Vagina (tissue), 2 donors: ENCODE data around the gene PLCL1.

Experiments used
- POLR2A ChIP-seq, 2 donors: fragments of 450-650 bp; IDR thresholded peaks; one replicate each; pipeline ENCODE4 v1.6.1; 2017; ENCODE audit warnings: antibody characterized with exemption in 2 of 2, mild to moderate bottlenecking in 2 of 2, moderate library complexity in 2 of 2
- POLR2AphosphoS5 ChIP-seq, 2 donors: sonication (generic); formaldehyde crosslinking; IDR thresholded peaks; one replicate each; pipeline ENCODE4 v1.9.0; 2017; ENCODE audit warnings: antibody characterized with exemption in 2 of 2, mild to moderate bottlenecking in 2 of 2, low read depth in 1 of 2; ENCODE audit not compliant: insufficient read depth in 1 of 2
- TF ChIP-seq, protein P1 (sequence below), 3 experiments: fragments of 450-650 bp in 2 of 3; fragments of 200-600 bp in 1 of 3; sonication (generic) in 1 of 3; IDR thresholded peaks; one replicate each; pipeline ENCODE4 v1.5.1; 2017 to 2019; ENCODE audit warnings: antibody characterized with exemption in 3 of 3, mild to moderate bottlenecking in 2 of 3, moderate library complexity in 2 of 3

DNA sequence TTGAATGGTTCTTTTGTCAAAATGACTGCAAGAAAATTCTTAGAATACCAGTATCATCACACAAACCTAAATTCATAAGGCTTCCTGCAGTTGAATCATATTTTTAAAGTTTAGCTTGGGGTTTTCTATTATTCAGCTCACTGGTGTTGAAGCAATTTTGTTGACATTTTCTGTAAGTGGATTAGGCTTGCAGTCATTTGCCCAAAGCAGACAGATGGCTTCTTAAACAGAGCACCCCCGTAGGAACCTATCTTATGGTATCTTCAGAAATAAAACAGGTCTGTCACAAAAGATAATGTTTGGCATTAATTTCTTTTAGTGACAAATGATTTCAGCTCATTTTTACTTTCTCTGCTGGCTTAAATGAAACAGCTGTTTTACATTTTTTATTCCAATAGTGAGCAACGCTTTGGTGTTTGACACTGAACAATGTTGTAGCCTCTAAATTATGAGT lies 331.1 kb downstream of the PLCL1 start:
- TF ChIP-seq, protein P1, sequence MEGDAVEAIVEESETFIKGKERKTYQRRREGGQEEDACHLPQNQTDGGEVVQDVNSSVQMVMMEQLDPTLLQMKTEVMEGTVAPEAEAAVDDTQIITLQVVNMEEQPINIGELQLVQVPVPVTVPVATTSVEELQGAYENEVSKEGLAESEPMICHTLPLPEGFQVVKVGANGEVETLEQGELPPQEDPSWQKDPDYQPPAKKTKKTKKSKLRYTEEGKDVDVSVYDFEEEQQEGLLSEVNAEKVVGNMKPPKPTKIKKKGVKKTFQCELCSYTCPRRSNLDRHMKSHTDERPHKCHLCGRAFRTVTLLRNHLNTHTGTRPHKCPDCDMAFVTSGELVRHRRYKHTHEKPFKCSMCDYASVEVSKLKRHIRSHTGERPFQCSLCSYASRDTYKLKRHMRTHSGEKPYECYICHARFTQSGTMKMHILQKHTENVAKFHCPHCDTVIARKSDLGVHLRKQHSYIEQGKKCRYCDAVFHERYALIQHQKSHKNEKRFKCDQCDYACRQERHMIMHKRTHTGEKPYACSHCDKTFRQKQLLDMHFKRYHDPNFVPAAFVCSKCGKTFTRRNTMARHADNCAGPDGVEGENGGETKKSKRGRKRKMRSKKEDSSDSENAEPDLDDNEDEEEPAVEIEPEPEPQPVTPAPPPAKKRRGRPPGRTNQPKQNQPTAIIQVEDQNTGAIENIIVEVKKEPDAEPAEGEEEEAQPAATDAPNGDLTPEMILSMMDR (IDR thresholded peaks at IDR 0.05), result no peak
- no peak for TF ChIP-seq POLR2A (IDR thresholded peaks at IDR 0.05)
- TF ChIP-seq POLR2AphosphoS5 (IDR thresholded peaks at IDR 0.05; ENCODE audit: insufficient read depth in 1 of 2, low read depth in 1 of 2), result no peak
